Transverse colon (tissue), 4 donors: ENCODE data around the gene RXFP2. TPM values are rescaled to one million over a fixed set of nuclear protein-coding genes. Genes with fewer than 3 reads are reported as not detected.

Experiments
- DNase-seq: peaks from one replicate; pipeline ENCODE4 v3.0.0-alpha.2; 2019
- H3K27ac ChIP-seq, 4 donors: fragments of 200-600 bp; sonication (generic); 2 replicates each; pipeline ENCODE4 v1.5.1; 2016 to 2018; ENCODE audit warnings: inconsistent platforms in 4 of 4
- H3K27me3 ChIP-seq: fragments of 200-600 bp; sonication (generic); 2 replicates; pipeline ENCODE4 v1.5.1; 2017; ENCODE audit warnings: inconsistent platforms
- H3K36me3 ChIP-seq, 4 donors: fragments of 200-600 bp; sonication (generic); 2 replicates each; pipeline ENCODE4 v1.5.1; 2017 to 2019; ENCODE audit warnings: inconsistent platforms in 4 of 4
- H3K4me1 ChIP-seq, 4 donors: fragments of 200-600 bp; sonication (generic); 2 replicates each; pipeline ENCODE4 v1.5.1; 2017 to 2020; ENCODE audit warnings: inconsistent platforms in 4 of 4
- H3K4me3 ChIP-seq, 4 donors: fragments of 200-600 bp; sonication (generic); 1 replicate in 1 of 4; 2 replicates in 3 of 4; pipeline versions ENCODE4 v1.5.1 to v1.6.1; 2017 to 2019; ENCODE audit warnings: inconsistent platforms in 4 of 4
- H3K9me3 ChIP-seq, 2 donors: fragments of 200-600 bp; sonication (generic); 2 replicates each; pipeline ENCODE4 v1.5.1; 2017 to 2019; ENCODE audit warnings: inconsistent platforms in 2 of 2
- CTCF ChIP-seq, 5 experiments: fragments of 200-600 bp in 3 of 5; fragments of 450-650 bp in 2 of 5; sonication (generic) in 3 of 5; IDR thresholded peaks; 1 replicate in 2 of 5; 2 replicates in 3 of 5; pipeline ENCODE4 v1.5.1; 2016 to 2017; ENCODE audit warnings: antibody characterized with exemption in 5 of 5, inconsistent platforms in 3 of 5, mild to moderate bottlenecking in 2 of 5, moderate library complexity in 1 of 5
- EP300 ChIP-seq: sonication (generic); formaldehyde crosslinking; IDR thresholded peaks from one replicate; pipeline ENCODE4 v1.6.1; 2017; ENCODE audit warnings: antibody characterized with exemption, low read depth
- POLR2A ChIP-seq: fragments of 450-650 bp; IDR thresholded peaks from one replicate; pipeline ENCODE4 v1.6.1; 2016; ENCODE audit warnings: antibody characterized with exemption, mild to moderate bottlenecking, moderate library complexity
- POLR2AphosphoS5 ChIP-seq, 3 donors: sonication (generic); formaldehyde crosslinking; IDR thresholded peaks; one replicate each; pipeline ENCODE4 v1.6.1; 2016; ENCODE audit warnings: antibody characterized with exemption in 3 of 3
- WGBS, 2 donors: methylation state at CpG; one replicate each; pipeline ENCODE4 v1.1.5; 2018; ENCODE audit warnings: low coverage in 1 of 2; 5-methylcytosine and 5-hydroxymethylcytosine counted together
- in situ Hi-C, 4 donors: fragments of 200-750 bp; cut with MboI; loops; one replicate each; pipeline versions ENCODE4 v1.15.0 to v1.15.1; 2017; ENCODE audit warnings: low sequenced_read_pairs in 3 of 4, low pct_ligation_motif_present in 1 of 4, low pct_unique_long_range_greater_than_20kb in 1 of 4
- intact Hi-C: fragments of 100-400 bp; cut with DNase I; formaldehyde crosslinking; loops from one replicate; pipeline ENCODE4 v1.15.1; 2023; ENCODE audit warnings: low total_unique reads
- total RNA-seq, 4 donors: library from RNA; depleted of rRNA; stranded (reverse); fragments of >200 nt; gene quantifications; one replicate each; pipeline ENCODE4 v1.1.0, GENCODE V29; 2016

RXFP2 gene
- not detected for total RNA-seq

GRCh38 chr13:31739226-31739625, at the start of gene RXFP2:
RXFP2 (plus strand) TSS chr13:31739526; CDS start chr13:31739613, 87 bp downstream.
- no peaks in the 10 kb centered on the region for H3K9me3 ChIP-seq
- no peak within 1 kb of the TSS for H3K27ac ChIP-seq
- DNase-seq: no peak
- in situ Hi-C loops (loop anchor here (25.0 kb wide), 3 partner anchors 202 to 502 kb away; no protein-coding TSS in a partner anchor), intact Hi-C loops (no loop called here)
- no peaks in the 10 kb centered on the region for H3K36me3 ChIP-seq
- peaks cover 6% of the 10 kb centered on the region for H3K27me3 ChIP-seq
- H3K4me3 ChIP-seq: no peak within 1 kb of the TSS
- H3K4me1 ChIP-seq: no peaks in the 10 kb centered on the region
- 76 to 85% methylated on average over 2 of the region's 2 CpGs for WGBS, 2 donors
- TF ChIP-seq POLR2AphosphoS5 (IDR thresholded peaks at IDR 0.05): no peak

GRCh38 chr13:31697290-31697689, 42.0 kb upstream of the RXFP2 start:
- no peaks in the 10 kb centered on the region for H3K4me1 ChIP-seq
- WGBS, 2 donors: 0% methylated on average over 1 of the region's 1 CpG
- no peak overlapping the region for H3K27ac ChIP-seq
- DNase-seq: no peak
- intact Hi-C loops: no loop called here
- TF ChIP-seq EP300: no peak
- TF ChIP-seq CTCF (IDR thresholded peaks at IDR 0.05): no peak
- no peak overlapping the region for H3K4me3 ChIP-seq
- H3K9me3 ChIP-seq: peaks cover 0 to 4% of the 10 kb centered on the region in 2 donors
- no peaks in the 10 kb centered on the region for H3K36me3 ChIP-seq
- H3K27me3 ChIP-seq: no peaks in the 10 kb centered on the region
- in situ Hi-C loops: no loop called here

GRCh38 chr13:31699650-31700049, 39.7 kb upstream of the RXFP2 start:
- in situ Hi-C loops: no loop called here
- DNase-seq: no peak
- Histone ChIP-seq H3K36me3 (no peaks in the 10 kb centered on the region), H3K4me3 (no peak overlapping the region), H3K27ac (no peak overlapping the region), H3K27me3 (no peaks in the 10 kb centered on the region), H3K9me3 (peaks cover 0 to 4% of the 10 kb centered on the region in 2 donors), H3K4me1 (no peaks in the 10 kb centered on the region)
- 48% methylated on average over 3 of the region's 3 CpGs; no CpG with 5 or more reads in 1 of the 2 donors for WGBS, 2 donors
- intact Hi-C loops: no loop called here
- TF ChIP-seq POLR2A: no peak
- TF ChIP-seq POLR2AphosphoS5 (IDR thresholded peaks at IDR 0.05): no peak
- TF ChIP-seq EP300: no peak
- TF ChIP-seq CTCF (IDR thresholded peaks at IDR 0.05): no peak

GRCh38 chr13:31703780-31704179, 35.5 kb upstream of the RXFP2 start:
- Histone ChIP-seq H3K27ac (no peak overlapping the region), H3K36me3 (no peaks in the 10 kb centered on the region), H3K27me3 (no peaks in the 10 kb centered on the region), H3K4me1 (no peaks in the 10 kb centered on the region), H3K4me3 (no peak overlapping the region), H3K9me3 (no peaks in the 10 kb centered on the region)
- TF ChIP-seq EP300: no peak
- no peak for TF ChIP-seq POLR2AphosphoS5 (IDR thresholded peaks at IDR 0.05)
- no peak for TF ChIP-seq CTCF (IDR thresholded peaks at IDR 0.05)
- no peak for TF ChIP-seq POLR2A
- no peak for DNase-seq
- in situ Hi-C loops: no loop called here
- WGBS, 2 donors: 78 to 84% methylated on average over 1 to 3 of the region's 3 CpGs
- intact Hi-C loops: no loop called here

GRCh38 chr13:31706105-31706504, 33.2 kb upstream of the RXFP2 start:
- TF ChIP-seq POLR2A: no peak
- no peak for TF ChIP-seq CTCF (IDR thresholded peaks at IDR 0.05)
- TF ChIP-seq POLR2AphosphoS5 (IDR thresholded peaks at IDR 0.05): no peak
- no peak for TF ChIP-seq EP300

More at GRCh38 chr13:31706105-31706504, 33.2 kb upstream of the RXFP2 start:
- H3K27me3 ChIP-seq: no peaks in the 10 kb centered on the region
- intact Hi-C loops: no loop called here
- H3K4me3 ChIP-seq: no peak overlapping the region
- 65 to 83% methylated on average over 1 of the region's 1 CpG for WGBS, 2 donors
- H3K27ac ChIP-seq: no peak overlapping the region
- in situ Hi-C loops: no loop called here
- no peak for DNase-seq
- H3K9me3 ChIP-seq: no peaks in the 10 kb centered on the region
- no peaks in the 10 kb centered on the region for H3K36me3 ChIP-seq
- H3K4me1 ChIP-seq: no peaks in the 10 kb centered on the region
